Ishikawa (cell line): Measurements from ENCODE around the gene OXLD1.
A peak's percentile ranks its signal among the peaks of the same experiment; 100 is the strongest.

Experiments
- CEBPB ChIP-seq: IDR thresholded peaks from 2 replicates; pipeline ENCODE4 v1.6.1; 2012
- CREB1 ChIP-seq: IDR thresholded peaks from 2 replicates; pipeline ENCODE4 v1.6.1; 2012; ENCODE audit warnings: low read depth
- EGR1 ChIP-seq: IDR thresholded peaks from 2 replicates; pipeline ENCODE4 v1.6.1; 2012
- EP300 ChIP-seq: IDR thresholded peaks from 2 replicates; pipeline ENCODE4 v1.6.1; 2012; ENCODE audit warnings: borderline replicate concordance
- FOXM1 ChIP-seq: IDR thresholded peaks from 2 replicates; pipeline ENCODE4 v1.6.1; 2012; ENCODE audit warnings: low read depth, borderline replicate concordance
- MAX ChIP-seq: IDR thresholded peaks from 2 replicates; pipeline ENCODE4 v1.6.1; 2012
- NFIC ChIP-seq: IDR thresholded peaks from 2 replicates; pipeline ENCODE4 v1.6.1; 2012
- RAD21 ChIP-seq: IDR thresholded peaks from 2 replicates; pipeline ENCODE4 v1.6.1; 2012; ENCODE audit warnings: low read depth
- REST ChIP-seq: IDR thresholded peaks from 2 replicates; pipeline ENCODE4 v1.6.1; 2012; ENCODE audit warnings: low read depth, mild to moderate bottlenecking
- TAF1 ChIP-seq: IDR thresholded peaks from 2 replicates; pipeline ENCODE4 v1.6.1; 2012; ENCODE audit warnings: low read depth, mild to moderate bottlenecking
- TCF12 ChIP-seq: IDR thresholded peaks from 2 replicates; pipeline ENCODE4 v1.6.1; 2012; ENCODE audit warnings: low read depth
- TEAD4 ChIP-seq: IDR thresholded peaks from 2 replicates; pipeline ENCODE4 v1.6.1; 2012
- USF1 ChIP-seq: IDR thresholded peaks from 2 replicates; pipeline ENCODE4 v1.6.1; 2012
- YY1 ChIP-seq: IDR thresholded peaks from 2 replicates; pipeline ENCODE4 v1.6.1; 2012; ENCODE audit warnings: low read depth
- ZBTB7A ChIP-seq: IDR thresholded peaks from 2 replicates; pipeline ENCODE4 v1.6.1; 2012; ENCODE audit warnings: low read depth

OXLD1 gene

GRCh38 chr17:81666342-81667191 is at the start of gene OXLD1, which contains the start of gene CCDC137:
Gene OXLD1, minus strand, starts transcription at chr17:81666605. Its CDS starts 28 bp downstream, at chr17:81666577.
Gene CCDC137, plus strand, starts transcription at chr17:81666737. Its CDS starts 30 bp downstream, at chr17:81666767.
- peak; percentile 92 for TF ChIP-seq MAX
- peak; percentile 90 for TF ChIP-seq YY1
- TF ChIP-seq ZBTB7A: peak; percentile 41
- peak; percentile 65; the same call in 1 of the 2 replicates for TF ChIP-seq EGR1
- no peak; the same call in 1 of the 2 replicates for TF ChIP-seq CEBPB
- no peak for TF ChIP-seq FOXM1
- TF ChIP-seq TCF12: peak; percentile 65
- TF ChIP-seq TEAD4: peak; percentile 47
- TF ChIP-seq CREB1: no peak
- TF ChIP-seq TAF1: peak; percentile 98
- TF ChIP-seq USF1: no peak
- no peak for TF ChIP-seq REST

- TF ChIP-seq NFIC (no peak), EP300 (no peak), YY1 (no peak)
Measured at GRCh38 chr17:81715107-81715871, 48.9 kb upstream of the OXLD1 start.

- no peak for TF ChIP-seq NFIC
- no peak for TF ChIP-seq CREB1
- TF ChIP-seq MAX: no peak
Measured at GRCh38 chr17:81714412-81715106, 48.2 kb upstream of the OXLD1 start.

GRCh38 chr17:81713556-81714411 is 47.4 kb upstream of the OXLD1 start:
- TF ChIP-seq RAD21 (no peak), CEBPB (no peak), EP300 (no peak), REST (no peak), TCF12 (no peak), TAF1 (no peak), MAX (no peak)

- no peak for TF ChIP-seq CEBPB
- no peak for TF ChIP-seq FOXM1
- no peak for TF ChIP-seq ZBTB7A
- no peak for TF ChIP-seq EGR1
- TF ChIP-seq MAX: no peak
- no peak for TF ChIP-seq RAD21
- TF ChIP-seq TCF12: no peak
- TF ChIP-seq TAF1: no peak
- TF ChIP-seq CREB1: no peak
- TF ChIP-seq NFIC: no peak
- TF ChIP-seq USF1: no peak
- TF ChIP-seq TEAD4: no peak
- TF ChIP-seq REST: no peak
- no peak for TF ChIP-seq EP300
- TF ChIP-seq YY1: no peak
Measured at GRCh38 chr17:81713004-81713555, 46.7 kb upstream of the OXLD1 start.
